IMR-90 (cell line): ENCODE results near the gene ABCA12. TPM values are rescaled to one million over a fixed set of nuclear protein-coding genes. Genes with fewer than 3 reads are reported as not detected.

Source experiments
- ATAC-seq: fragments of 200-7000 bp; cut with Tn5 transposase; 2 replicates; pipeline ENCODE4 v1.9.1; 2020; ENCODE audit warnings: low read depth, mild to moderate bottlenecking, moderate library complexity
- BruUV-seq: library from RNA; stranded (reverse); fragments of 400-500 nt; replicated peaks from 2 replicates; lab custom pipeline; 2021; lab: Mats Ljungman, UMichigan
- CTCF ChIA-PET: fragments of 300-600 bp; formaldehyde crosslinking; extraction: SDS; loops from one replicate; lab custom pipeline; 2021; ENCODE audit warnings: antibody characterized with exemption; lab: Yijun Ruan, JAX
- POLR2A ChIA-PET: fragments of 300-600 bp; sonication (Branson Sonifier 250); formaldehyde crosslinking; loops from one replicate; lab custom pipeline; 2022; ENCODE audit warnings: antibody characterized with exemption; ENCODE audit not compliant: unreplicated experiment; lab: Charles Lee
- DNase-seq: peaks from one replicate; pipeline ENCODE4 v3.0.0; 2013
- H2AFZ ChIP-seq: replicated peaks from 2 replicates; pipeline ENCODE3; 2013; ENCODE audit warnings: low read length, mild to moderate bottlenecking; ENCODE audit not compliant: poor library complexity
- H2AK5ac ChIP-seq: 2 replicates; pipeline ENCODE4 v1.6.1; 2013; ENCODE audit warnings: low read depth, low read length, inconsistent platforms
- H2AK9ac ChIP-seq: replicated peaks from 2 replicates; pipeline ENCODE3; 2013; ENCODE audit warnings: mild to moderate bottlenecking, low read depth, low read length, moderate library complexity; ENCODE audit not compliant: poor library complexity
- H2BK120ac ChIP-seq: 2 replicates; pipeline ENCODE4 v1.6.1; 2013; ENCODE audit warnings: low read depth, low read length, inconsistent platforms
- H2BK15ac ChIP-seq: 3 replicates; pipeline ENCODE4 v1.6.1; 2013; ENCODE audit warnings: low read depth, low read length, inconsistent platforms
- H2BK20ac ChIP-seq: 2 replicates; pipeline ENCODE4 v1.6.1; 2013; ENCODE audit warnings: low read depth, mild to moderate bottlenecking, inconsistent platforms, low read length, moderate library complexity
- H2BK5ac ChIP-seq: 2 replicates; pipeline ENCODE4 v1.6.1; 2013; ENCODE audit warnings: mild to moderate bottlenecking, low read depth, low read length, inconsistent platforms; ENCODE audit not compliant: poor library complexity, severe bottlenecking
- H3K14ac ChIP-seq: replicated peaks from 2 replicates; pipeline ENCODE4 v1.6.1; 2013; ENCODE audit warnings: low read depth, low read length, inconsistent platforms
- H3K18ac ChIP-seq: 2 replicates; pipeline ENCODE4 v1.6.1; 2013; ENCODE audit warnings: low read depth, low read length, control low read depth
- H3K23ac ChIP-seq: 2 replicates; pipeline ENCODE4 v1.6.1; 2013; ENCODE audit warnings: low read depth, low read length, inconsistent platforms
- H3K27ac ChIP-seq: 2 replicates; pipeline ENCODE4 v1.5.1; 2013; ENCODE audit warnings: mild to moderate bottlenecking, control low read depth, low read length; ENCODE audit not compliant: insufficient read depth
- H3K27me3 ChIP-seq: 2 replicates; pipeline ENCODE4 v1.6.1; 2013; ENCODE audit warnings: low read length; ENCODE audit not compliant: control insufficient read depth, insufficient read depth
- H3K36me3 ChIP-seq: 2 replicates; pipeline ENCODE4 v1.6.1; 2013; ENCODE audit warnings: low read length, mixed read lengths; ENCODE audit not compliant: control insufficient read depth, insufficient read depth
- H3K4ac ChIP-seq: 2 replicates; pipeline ENCODE4 v1.6.1; 2013; ENCODE audit warnings: low read depth, low read length, inconsistent platforms
- H3K4me1 ChIP-seq: 2 replicates; pipeline ENCODE4 v1.6.1; 2013; ENCODE audit warnings: low read length, mixed read lengths; ENCODE audit not compliant: control insufficient read depth, insufficient read depth
- H3K4me2 ChIP-seq: 2 replicates; pipeline ENCODE4 v1.6.1; 2013; ENCODE audit warnings: low read depth, mild to moderate bottlenecking, control low read depth, low read length, moderate library complexity
- H3K4me3 ChIP-seq: 2 replicates; pipeline ENCODE4 v1.5.1; 2013; ENCODE audit warnings: low read depth, mild to moderate bottlenecking, control low read depth, low read length, moderate library complexity; ENCODE audit not compliant: insufficient read depth
- H3K56ac ChIP-seq: 2 replicates; pipeline ENCODE4 v1.6.1; 2013; ENCODE audit warnings: low read length, inconsistent platforms; ENCODE audit not compliant: insufficient read depth; ENCODE audit errors: extremely low read depth
- H3K79me1 ChIP-seq, 2 experiments: 2 replicates each; pipeline ENCODE4 v1.6.1; 2013; ENCODE audit warnings: low read length in 2 of 2, inconsistent platforms in 1 of 2, low read depth in 1 of 2
- H3K9ac ChIP-seq: 2 replicates; pipeline ENCODE4 v1.6.1; 2013; ENCODE audit warnings: low read depth, low read length, control low read depth
- H3K9me1 ChIP-seq: 2 replicates; pipeline ENCODE4 v1.6.1; 2013; ENCODE audit warnings: low read length, inconsistent platforms; ENCODE audit not compliant: insufficient read depth
- H3K9me3 ChIP-seq: 2 replicates; pipeline ENCODE4 v1.6.1; 2013; ENCODE audit warnings: low read length; ENCODE audit not compliant: control insufficient read depth, insufficient read depth
- H4K20me1 ChIP-seq: 2 replicates; pipeline ENCODE4 v1.6.1; 2013; ENCODE audit warnings: low read length, inconsistent platforms; ENCODE audit not compliant: insufficient read depth
- H4K5ac ChIP-seq: 2 replicates; pipeline ENCODE4 v1.6.1; 2013; ENCODE audit warnings: mild to moderate bottlenecking, low read depth, low read length, control low read depth
- H4K8ac ChIP-seq, 2 experiments: 2 replicates each; pipeline ENCODE4 v1.6.1; 2013; ENCODE audit warnings: low read depth in 2 of 2, low read length in 2 of 2, control low read depth in 1 of 2, inconsistent platforms in 1 of 2
- H4K91ac ChIP-seq: 2 replicates; pipeline ENCODE4 v1.6.1; 2013; ENCODE audit warnings: low read depth, low read length, inconsistent platforms; ENCODE audit not compliant: insufficient read depth
- BHLHE40 ChIP-seq: fragments of 150-350 bp; IDR thresholded peaks from 2 replicates; pipeline ENCODE4 v1.6.1; 2016; ENCODE audit warnings: mild to moderate bottlenecking, low read depth, low read length
- MAFK ChIP-seq: IDR thresholded peaks from 2 replicates; pipeline ENCODE4 v1.6.1; 2012; ENCODE audit warnings: low read depth, low read length, improper control_type of control experiment
- WGBS, 2 experiments: methylation state at CpG; one replicate each; pipeline versions ENCODE4 v1.1.5 to v1.1.7; 2013; ENCODE audit warnings: missing lambda C conversion rate in 2 of 2; ENCODE audit not compliant: insufficient read length in 1 of 2; ENCODE audit errors: extremely low coverage in 2 of 2; 5-methylcytosine and 5-hydroxymethylcytosine counted together
- dilution Hi-C: fragments of 300-500 bp; cut with HindIII; formaldehyde crosslinking; loops from one replicate; pipeline ENCODE4 v1.14.3; 2018; ENCODE audit warnings: low sequenced_read_pairs; ENCODE audit not compliant: unreplicated experiment
- in situ Hi-C: fragments of 300-500 bp; cut with MboI; formaldehyde crosslinking; loops from 3 replicates; pipeline ENCODE4 v1.14.3; 2019; ENCODE audit warnings: low sequenced_read_pairs, inconsistent platforms, mixed read lengths
- intact Hi-C: fragments of 100-400 bp; cut with micrococcal nuclease; formaldehyde crosslinking; loops from 2 replicates; pipeline ENCODE4 v1.10.0; 2022
- polyA plus RNA-seq, 3 experiments: library from polyadenylated mRNA; depleted of rRNA; stranded (reverse); fragments of >200 nt; gene quantifications; 2 replicates each; pipeline ENCODE4 v1.2.3, GENCODE V29; 2012; ENCODE audit warnings: low replicate concordance in 1 of 3
- total RNA-seq: library from RNA; depleted of rRNA; stranded (reverse); fragments of >200 nt; gene quantifications from 2 replicates; pipeline ENCODE4 v1.2.3, GENCODE V29; 2012

The ABCA12 gene
- total and polyA plus RNA-seq, 2 of the 4 experiments (the other 2 are of a cell fraction) = under 0.01 TPM; not detected in 1

- Histone ChIP-seq H3K27ac (no peak overlapping the region), H3K18ac (no peak overlapping the region), H2AFZ (no peak overlapping the region), H4K91ac (no peak overlapping the region), H3K4ac (no peak overlapping the region), H3K9me1 (no peaks in the 10 kb centered on the region), H3K4me2 (no peak overlapping the region), H3K4me1 (no peaks in the 10 kb centered on the region), H2BK20ac (no peak overlapping the region), H3K56ac (no peak overlapping the region), H4K5ac (no peak overlapping the region), H3K14ac (no peak overlapping the region), H3K23ac (no peak overlapping the region), H2BK15ac (no peak overlapping the region), H2AK5ac (no peak overlapping the region), H3K9me3 (no peaks in the 10 kb centered on the region), H2BK120ac (no peak overlapping the region), H2BK5ac (no peak overlapping the region), H3K36me3 (no peaks in the 10 kb centered on the region), H3K79me1 (no peaks in the 10 kb centered on the region), H3K9ac (no peak overlapping the region), H4K20me1 (no peaks in the 10 kb centered on the region), H4K8ac (no peak overlapping the region), H3K4me3 (no peak overlapping the region), H3K27me3 (no peaks in the 10 kb centered on the region), H2AK9ac (no peak overlapping the region)
- no peak for DNase-seq
- ChIA-PET POLR2A (no interaction called here), CTCF (no interaction called here)
- BruUV-seq = no TSS peak
- intact Hi-C loops (no loop called here), in situ Hi-C loops (no loop called here), dilution Hi-C loops (no loop called here)
- WGBS, 2 experiments = no CpG with 5 or more reads among the region's 2 CpGs
- TF ChIP-seq BHLHE40 (no peak), MAFK (peak; percentile 38; the same call in 1 of the 2 replicates)
- no peak for ATAC-seq
Observed at GRCh38 chr2:215049341-215049740, 89.1 kb downstream of the ABCA12 start.
